A673 (cell line): Measurements from ENCODE around the gene P2RX2. TPM values are rescaled to one million over a fixed set of nuclear protein-coding genes. Genes with fewer than 3 reads are reported as not detected.

Experiments
- BruUV-seq: library from RNA; stranded (reverse); fragments of 400-500 nt; replicated peaks from 2 replicates; lab custom pipeline; 2021; lab: Mats Ljungman, UMichigan
- CTCF ChIA-PET: fragments of 300-600 bp; sonication (Branson Sonifier 250); formaldehyde crosslinking; loops from one replicate; lab custom pipeline; 2022; ENCODE audit warnings: antibody characterized with exemption; lab: Charles Lee
- POLR2A ChIA-PET: fragments of 300-600 bp; sonication (Branson Sonifier 250); formaldehyde crosslinking; loops from one replicate; lab custom pipeline; 2022; ENCODE audit warnings: antibody characterized with exemption; ENCODE audit not compliant: low non-redundant PET; lab: Charles Lee
- DNase-seq: peaks from one replicate; pipeline ENCODE4 v3.0.0-alpha.2; 2015; ENCODE audit warnings: low spot score
- H3K27ac ChIP-seq: fragments of 200-600 bp; sonication (generic); 2 replicates; pipeline ENCODE4 v1.5.1; 2016; ENCODE audit warnings: mixed run types, low read depth, mild to moderate bottlenecking, mixed read lengths, antibody characterized with exemption, low read length; ENCODE audit not compliant: poor library complexity, severe bottlenecking
- H3K27me3 ChIP-seq: fragments of 200-600 bp; sonication (generic); replicated peaks from 2 replicates; pipeline ENCODE4 v1.6.1; 2017; ENCODE audit warnings: mixed run types, low read depth, mild to moderate bottlenecking, mixed read lengths, antibody characterized with exemption, low read length; ENCODE audit not compliant: insufficient read depth, poor library complexity
- H3K36me3 ChIP-seq: fragments of 200-600 bp; sonication (generic); 2 replicates; pipeline ENCODE4 v1.6.1; 2016; ENCODE audit warnings: mixed run types, mild to moderate bottlenecking, mixed read lengths, antibody characterized with exemption, low read length; ENCODE audit not compliant: insufficient read depth, poor library complexity, severe bottlenecking
- H3K4me1 ChIP-seq: fragments of 200-600 bp; sonication (generic); 2 replicates; pipeline ENCODE4 v1.6.1; 2017; ENCODE audit warnings: mixed run types, mild to moderate bottlenecking, mixed read lengths, antibody characterized with exemption, low read length; ENCODE audit not compliant: insufficient read depth, poor library complexity, severe bottlenecking
- H3K4me3 ChIP-seq: fragments of 200-600 bp; sonication (generic); 2 replicates; pipeline ENCODE4 v1.5.1; 2016; ENCODE audit warnings: low read depth, mixed run types, mild to moderate bottlenecking, mixed read lengths, low read length; ENCODE audit not compliant: poor library complexity, severe bottlenecking
- H3K9me3 ChIP-seq: fragments of 200-600 bp; sonication (generic); 2 replicates; pipeline ENCODE4 v1.6.1; 2016; ENCODE audit warnings: mixed run types, low read depth, mild to moderate bottlenecking, mixed read lengths, antibody characterized with exemption, low read length; ENCODE audit not compliant: poor library complexity, severe bottlenecking
- EZH2 ChIP-seq: fragments of 200-600 bp; sonication (generic); IDR thresholded peaks from 2 replicates; pipeline ENCODE4 v1.6.1; 2017; ENCODE audit warnings: borderline replicate concordance, low read depth, mild to moderate bottlenecking, mixed read lengths, antibody characterized with exemption, low read length; ENCODE audit not compliant: poor library complexity, severe bottlenecking
- intact Hi-C: fragments of 100-400 bp; cut with micrococcal nuclease; formaldehyde crosslinking; loops from one replicate; pipeline ENCODE4 v1.10.0; 2022; ENCODE audit not compliant: unreplicated experiment
- total RNA-seq: library from RNA; stranded (reverse); gene quantifications from 2 replicates; pipeline ENCODE4 v1.2.3, GENCODE V29; 2021
- TF ChIP-seq, protein P1 (sequence below): fragments of 300-800, 200-600 bp; sonication (generic); conservative IDR thresholded peaks from 2 replicates; pipeline ENCODE4 v1.5.1; 2017; ENCODE audit warnings: low read depth, mild to moderate bottlenecking, antibody characterized with exemption, low read length, moderate library complexity, mixed read lengths

The P2RX2 gene
- total RNA-seq, 1 experiment from 2014 or later: not detected

DNA sequence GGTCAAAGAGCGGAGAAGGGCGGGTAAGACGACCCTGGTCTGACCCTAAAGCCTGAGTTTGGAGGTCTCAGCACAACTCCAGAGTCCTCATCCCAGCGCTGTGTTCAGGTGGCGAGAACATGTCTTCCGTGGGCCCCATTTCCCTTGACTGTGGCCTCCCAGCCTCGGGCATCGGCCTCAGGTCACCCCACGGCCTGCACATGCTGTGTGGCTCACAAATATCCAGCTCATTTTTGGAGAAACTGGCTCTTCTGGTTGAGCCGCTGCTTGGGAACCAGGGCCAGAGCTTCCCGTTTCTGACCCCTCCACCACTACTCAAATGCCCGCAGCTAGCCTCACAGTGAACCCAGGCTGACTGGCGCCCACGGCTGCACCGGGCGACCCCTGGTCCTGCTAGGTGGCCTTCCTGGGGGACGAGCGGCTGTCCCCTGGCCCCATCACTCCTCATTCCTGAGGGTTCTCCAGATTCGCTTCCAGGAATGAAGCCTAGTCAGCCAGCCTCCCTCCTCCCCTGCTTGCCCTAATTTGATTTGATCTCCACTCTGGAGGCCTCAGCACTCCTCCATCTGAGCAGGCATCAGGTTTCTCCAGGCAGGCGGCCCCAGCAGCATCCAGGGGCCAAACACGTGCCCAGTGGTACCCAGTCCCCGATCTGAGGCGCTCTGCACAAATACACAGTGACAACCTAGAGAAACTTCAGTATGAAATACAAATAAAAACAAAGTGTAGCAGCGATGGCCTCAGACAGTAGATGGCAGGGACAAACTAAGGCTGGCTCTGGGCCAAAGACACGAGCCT, 4.7 kb downstream of the P2RX2 start:
- H3K4me1 ChIP-seq: peaks cover 22% of the 10 kb centered on the region
- TF ChIP-seq EZH2: no peak
- TF ChIP-seq, protein P1, sequence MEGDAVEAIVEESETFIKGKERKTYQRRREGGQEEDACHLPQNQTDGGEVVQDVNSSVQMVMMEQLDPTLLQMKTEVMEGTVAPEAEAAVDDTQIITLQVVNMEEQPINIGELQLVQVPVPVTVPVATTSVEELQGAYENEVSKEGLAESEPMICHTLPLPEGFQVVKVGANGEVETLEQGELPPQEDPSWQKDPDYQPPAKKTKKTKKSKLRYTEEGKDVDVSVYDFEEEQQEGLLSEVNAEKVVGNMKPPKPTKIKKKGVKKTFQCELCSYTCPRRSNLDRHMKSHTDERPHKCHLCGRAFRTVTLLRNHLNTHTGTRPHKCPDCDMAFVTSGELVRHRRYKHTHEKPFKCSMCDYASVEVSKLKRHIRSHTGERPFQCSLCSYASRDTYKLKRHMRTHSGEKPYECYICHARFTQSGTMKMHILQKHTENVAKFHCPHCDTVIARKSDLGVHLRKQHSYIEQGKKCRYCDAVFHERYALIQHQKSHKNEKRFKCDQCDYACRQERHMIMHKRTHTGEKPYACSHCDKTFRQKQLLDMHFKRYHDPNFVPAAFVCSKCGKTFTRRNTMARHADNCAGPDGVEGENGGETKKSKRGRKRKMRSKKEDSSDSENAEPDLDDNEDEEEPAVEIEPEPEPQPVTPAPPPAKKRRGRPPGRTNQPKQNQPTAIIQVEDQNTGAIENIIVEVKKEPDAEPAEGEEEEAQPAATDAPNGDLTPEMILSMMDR: no peak
- H3K36me3 ChIP-seq: peaks cover 29% of the 10 kb centered on the region
- DNase-seq: peak; percentile 39
- H3K4me3 ChIP-seq: no peak overlapping the region
- H3K9me3 ChIP-seq: no peaks in the 10 kb centered on the region
- POLR2A ChIA-PET: no interaction called here
- CTCF ChIA-PET: no interaction called here
- no peak overlapping the region for H3K27ac ChIP-seq
- peaks cover 7% of the 10 kb centered on the region for H3K27me3 ChIP-seq
- intact Hi-C loops: no loop called here
- no TSS peak for BruUV-seq

DNA sequence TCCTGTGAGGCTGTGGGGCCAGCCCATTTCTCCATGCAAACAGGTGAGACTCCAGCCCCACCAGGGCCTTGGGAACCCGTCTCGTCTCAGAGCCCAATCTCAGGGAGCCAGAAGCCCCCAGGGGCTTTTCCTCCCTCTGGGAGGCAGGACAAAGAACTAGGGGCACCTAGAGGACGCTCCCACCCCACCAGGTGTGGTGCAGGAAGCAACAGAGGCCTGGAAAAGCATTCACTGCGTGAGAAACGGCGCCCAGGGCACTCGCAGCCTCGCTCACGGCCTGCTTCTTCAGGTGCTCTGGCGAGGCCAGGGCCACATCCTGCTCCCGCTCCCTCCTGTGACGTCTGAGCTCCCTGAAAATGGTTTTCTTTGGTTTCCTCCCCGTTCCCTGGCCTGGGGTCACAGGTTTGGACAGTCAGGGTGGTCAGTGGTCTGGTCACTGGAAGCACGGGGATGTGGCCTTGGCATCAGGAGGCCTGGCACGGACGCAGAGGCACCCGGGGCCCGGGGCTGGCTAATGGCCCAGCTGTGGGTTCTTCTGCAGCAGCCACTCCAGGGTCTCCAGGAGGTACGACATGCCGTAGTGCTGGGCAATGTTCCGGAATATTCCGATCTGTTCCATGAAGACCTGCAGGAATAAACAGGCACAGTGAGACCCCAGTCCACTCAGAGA, 5.7 kb downstream of the P2RX2 start:
- Histone ChIP-seq H3K4me3 (no peak overlapping the region), H3K4me1 (peaks cover 22% of the 10 kb centered on the region), H3K36me3 (peaks cover 38% of the 10 kb centered on the region), H3K27ac (no peak overlapping the region), H3K27me3 (peaks cover 4% of the 10 kb centered on the region), H3K9me3 (no peaks in the 10 kb centered on the region)
- POLR2A ChIA-PET: no interaction called here
- intact Hi-C loops: no loop called here
- no peak for DNase-seq
- TF ChIP-seq, protein P1: no peak
- no peak for TF ChIP-seq EZH2
- no TSS peak for BruUV-seq
- CTCF ChIA-PET: interaction anchor here (0.6 kb wide), 1 partner anchor 109 kb away, joined by 3 read pairs; no protein-coding TSS in a partner anchor

DNA sequence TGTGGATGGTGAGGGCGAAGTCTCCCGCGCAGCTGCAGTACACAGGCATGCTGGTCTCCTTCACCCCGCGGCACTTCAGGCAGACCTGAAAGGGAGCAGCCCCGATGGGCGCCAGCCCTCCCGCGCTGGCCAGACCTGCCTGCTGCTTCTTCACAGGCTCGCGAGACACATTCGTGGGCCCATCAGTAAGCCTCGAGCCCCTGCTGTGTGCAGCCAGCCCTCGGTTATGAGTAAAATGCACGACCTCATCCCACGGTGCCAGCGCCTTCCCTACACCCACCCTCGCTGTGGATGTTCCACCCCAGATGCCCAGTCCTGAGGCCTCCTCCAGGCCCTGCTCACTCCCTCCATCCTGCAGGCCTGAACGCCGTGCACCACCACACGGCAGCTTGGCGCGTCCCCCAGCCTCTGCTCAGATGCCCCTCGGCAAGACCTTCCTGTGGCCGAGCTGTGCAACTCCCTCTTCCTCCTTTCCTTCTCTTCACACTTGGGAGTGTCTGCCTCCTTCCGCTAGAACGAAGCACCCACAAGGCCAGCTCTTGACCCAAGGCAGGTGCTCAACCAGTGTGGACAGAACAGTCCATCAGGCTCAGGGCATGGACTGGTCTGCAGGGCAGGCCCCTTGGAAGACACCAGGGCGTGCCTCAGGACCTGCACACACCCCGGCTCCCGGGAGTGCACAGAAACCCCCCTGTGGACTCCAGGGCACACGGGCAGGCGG, 6.5 kb downstream of the P2RX2 start:
- ChIA-PET POLR2A (no interaction called here), CTCF (no interaction called here)
- H3K36me3 ChIP-seq: peaks cover 45% of the 10 kb centered on the region
- peaks cover 22% of the 10 kb centered on the region for H3K4me1 ChIP-seq
- intact Hi-C loops: no loop called here
- no peak overlapping the region for H3K4me3 ChIP-seq
- no peaks in the 10 kb centered on the region for H3K27me3 ChIP-seq
- no TSS peak for BruUV-seq
- DNase-seq: no peak
- no peaks in the 10 kb centered on the region for H3K9me3 ChIP-seq
- TF ChIP-seq, protein P1: no peak
- no peak for TF ChIP-seq EZH2
- no peak overlapping the region for H3K27ac ChIP-seq
